Fibroblast of skin of scalp (primary cell): ENCODE measurements around the gene PTPN4.
"Not testable (repeated sequence)": the region's sequence is repeated elsewhere in the genome, so short reads cannot be mapped to it uniquely, and the experiment has no call there.

Experiments used
- DNase-seq: peaks from one replicate; pipeline ENCODE4 v3.0.0-alpha.2; 2013

Gene PTPN4

GRCh38 chr2:119943058-119943457 is 183.3 kb downstream of the PTPN4 start:
- DNase-seq, result no peak

- DNase-seq, result no peak
Measured at GRCh38 chr2:119947535-119947934, 187.8 kb downstream of the PTPN4 start.

GRCh38 chr2:119950966-119951365 is 191.2 kb downstream of the PTPN4 start:
- DNase-seq, result no peak

- DNase-seq, result peak; percentile 19
Measured at GRCh38 chr2:119958670-119959268, 199.0 kb downstream of the PTPN4 start.

- peak; percentile 78 for DNase-seq
Measured at GRCh38 chr2:119960821-119961220, 201.1 kb downstream of the PTPN4 start.

- no peak for DNase-seq
Measured at GRCh38 chr2:119981896-119982295, 222.2 kb downstream of the PTPN4 start.

GRCh38 chr2:119982506-119982905 is 222.8 kb downstream of the PTPN4 start:
- no peak for DNase-seq

- DNase-seq, result no peak
Measured at GRCh38 chr2:119983108-119983507, 223.4 kb downstream of the PTPN4 start.

- peak; percentile 45 for DNase-seq
Measured at GRCh38 chr2:119996148-119996547, 236.4 kb downstream of the PTPN4 start.

- not testable (repeated sequence) for DNase-seq
Measured at GRCh38 chr2:119996896-119997891, 237.5 kb downstream of the PTPN4 start.

- no peak for DNase-seq
Measured at GRCh38 chr2:120001471-120001870, 241.7 kb downstream of the PTPN4 start.

GRCh38 chr2:120004254-120004653 is 244.5 kb downstream of the PTPN4 start:
- DNase-seq, result no peak

GRCh38 chr2:120005834-120006521 is 246.3 kb downstream of the PTPN4 start:
- no peak for DNase-seq

- no peak for DNase-seq
Measured at GRCh38 chr2:120007851-120008250, 248.1 kb downstream of the PTPN4 start.

GRCh38 chr2:120012363-120012762 is 252.6 kb downstream of the PTPN4 start:
- DNase-seq, result no peak

- peak; percentile 95 for DNase-seq
Measured at GRCh38 chr2:120012771-120013596, 253.3 kb downstream of the PTPN4 start, which contains the start of gene EPB41L5. Gene EPB41L5, plus strand, starts transcription at chr2:120013077. Its CDS starts 6,008 bp downstream, at chr2:120019085.

GRCh38 chr2:120013597-120014223 is 254.0 kb downstream of the PTPN4 start:
- no peak for DNase-seq

- DNase-seq, result no peak
Measured at GRCh38 chr2:120014226-120014980, 254.7 kb downstream of the PTPN4 start.

- no peak for DNase-seq
Measured at GRCh38 chr2:120016800-120017199, 257.1 kb downstream of the PTPN4 start.

GRCh38 chr2:120017201-120017600 is 257.5 kb downstream of the PTPN4 start:
- DNase-seq, result no peak

GRCh38 chr2:120018549-120018948 is 258.8 kb downstream of the PTPN4 start:
- no peak for DNase-seq
